Hippocampal formation (tissue), 2 donors: ENCODE measurements around the gene KRTAP5-4.
A peak's percentile ranks its signal among the peaks of the same experiment; 100 is the strongest.

ENCODE experiments used
- DNase-seq, 2 donors: peaks; one replicate each; lab custom pipeline; 2025; lab: John Stamatoyannopoulos, UW

The KRTAP5-4 gene

DNA sequence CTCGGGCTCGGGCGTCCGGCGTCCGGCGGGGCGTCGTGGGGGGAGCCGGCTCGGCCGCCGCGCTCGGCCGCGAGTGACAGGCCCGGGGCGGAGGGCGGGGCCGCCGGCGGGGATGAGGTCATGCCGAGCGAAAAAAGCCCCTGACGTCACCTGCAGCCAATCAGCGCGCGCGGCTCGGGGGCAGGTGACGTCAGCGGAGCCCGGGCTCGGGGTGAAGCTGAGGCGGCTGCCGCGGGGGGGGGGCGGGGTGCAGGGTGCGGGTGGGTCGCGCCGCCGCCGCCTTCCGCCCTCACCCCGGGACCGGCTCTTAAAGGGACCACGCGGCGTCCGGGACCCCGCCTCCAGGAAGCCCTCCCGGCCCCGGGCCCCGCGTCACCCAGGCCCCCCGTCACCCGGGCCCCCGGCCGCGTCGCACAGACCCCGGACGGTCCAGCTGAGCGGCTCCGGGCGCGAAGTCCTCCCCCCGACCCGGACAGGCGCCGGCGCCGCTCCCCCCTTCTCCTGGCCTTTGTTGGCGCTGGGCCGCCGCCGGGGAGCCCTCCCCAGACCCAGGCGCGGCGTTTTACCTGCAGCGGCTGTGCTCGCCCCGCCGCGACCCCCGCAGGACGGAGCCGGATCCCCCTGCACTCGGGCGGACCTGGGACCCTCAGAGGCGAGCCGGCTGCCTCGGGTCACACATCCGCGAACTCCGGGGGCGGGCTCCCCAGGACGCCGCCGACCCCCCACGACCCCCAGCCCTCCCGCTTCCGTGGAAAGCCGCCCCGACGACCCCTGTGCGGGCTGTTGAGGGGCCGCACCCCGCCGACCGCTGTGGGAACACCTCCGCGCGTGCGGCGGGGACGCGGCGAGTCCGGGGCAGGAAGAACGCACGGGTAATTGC is 49.5 kb downstream of the KRTAP5-4 start, which contains the start of gene DUSP8:
DUSP8 (minus strand) TSS at position 75 of the 880 bp plus-strand sequence. CDS start 6,445 bp downstream, outside the sequence.
- peak; percentile 79 to 82 for DNase-seq

DNA sequence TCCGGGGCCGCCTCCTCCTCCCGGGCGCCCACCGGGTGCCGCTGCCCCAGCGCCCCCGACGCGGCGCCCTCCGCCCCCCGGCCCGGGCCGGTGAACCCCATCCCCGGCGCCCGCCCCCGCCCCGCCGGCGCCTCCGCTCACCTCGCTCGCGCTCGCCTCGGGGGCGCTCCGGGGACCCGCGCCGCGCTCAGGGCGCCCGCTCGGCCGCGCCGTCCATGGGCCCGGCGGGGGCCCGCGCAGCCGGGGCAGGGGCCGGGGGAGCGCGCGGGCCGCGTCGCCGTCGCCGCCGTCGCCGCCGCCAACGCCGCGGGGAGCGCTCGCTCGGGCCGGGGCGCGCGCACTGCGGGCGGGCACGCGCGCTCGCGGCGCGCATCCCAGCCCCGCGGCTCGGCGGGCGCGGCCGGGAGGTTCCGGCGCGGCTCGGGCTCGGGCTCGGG is 50.2 kb downstream of the KRTAP5-4 start:
- DNase-seq, result no peak
